ENCODE results near the gene OSBPL2.

Gene OSBPL2

DNA sequence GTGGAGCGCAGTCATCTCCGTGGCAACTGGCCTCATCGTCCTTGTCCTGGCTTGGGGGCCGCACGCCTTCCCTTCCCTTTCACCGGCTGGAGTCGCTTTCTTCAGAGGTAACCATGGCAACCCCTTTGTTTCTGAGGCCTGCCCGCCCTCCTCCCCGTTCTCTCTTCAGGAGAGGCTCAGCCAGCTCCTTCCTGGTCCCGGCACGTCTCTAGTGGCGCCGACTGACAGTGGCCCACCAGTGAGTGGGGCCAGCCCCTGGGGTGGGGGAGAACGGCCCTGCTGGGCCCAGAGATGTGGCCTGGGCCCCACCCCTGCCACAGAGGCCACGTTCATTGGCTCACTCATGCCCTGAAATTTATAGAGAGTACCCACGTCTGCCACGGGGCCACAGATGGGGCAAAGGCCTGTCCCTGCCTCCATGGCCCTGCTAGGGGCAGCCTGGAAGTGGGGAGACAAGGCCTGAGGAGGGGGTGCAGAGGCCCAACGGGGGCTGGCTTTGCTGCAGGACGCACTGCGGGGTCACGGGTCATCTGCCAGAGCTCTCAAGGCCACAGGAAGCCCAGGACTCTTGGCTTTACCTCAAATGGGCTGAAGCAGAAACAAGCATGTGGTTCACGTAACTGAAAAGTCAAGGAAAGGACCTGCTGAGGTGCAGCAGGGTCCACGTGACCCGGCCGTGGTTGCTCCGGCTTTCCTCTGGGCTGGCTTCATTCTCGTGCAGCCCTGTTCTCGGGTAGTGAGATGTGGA, 1.4 kb upstream of the OSBPL2 start:
- DNase-seq, result no peak

DNA sequence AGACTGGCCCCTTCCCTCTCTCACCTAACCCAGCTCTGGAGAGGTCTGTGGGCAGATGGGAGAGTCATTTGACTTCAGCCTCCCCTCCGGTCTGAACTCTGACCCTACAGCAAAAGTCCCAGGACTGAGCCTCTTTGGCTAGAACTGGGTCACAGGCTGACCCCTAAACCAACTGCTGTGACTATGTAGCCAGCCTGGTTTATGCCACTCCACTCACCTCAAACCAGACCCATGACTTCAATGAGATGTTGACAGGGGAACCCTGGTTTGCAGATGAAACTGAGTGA, 864 bp upstream of the OSBPL2 start:
- DNase-seq, result no peak

DNA sequence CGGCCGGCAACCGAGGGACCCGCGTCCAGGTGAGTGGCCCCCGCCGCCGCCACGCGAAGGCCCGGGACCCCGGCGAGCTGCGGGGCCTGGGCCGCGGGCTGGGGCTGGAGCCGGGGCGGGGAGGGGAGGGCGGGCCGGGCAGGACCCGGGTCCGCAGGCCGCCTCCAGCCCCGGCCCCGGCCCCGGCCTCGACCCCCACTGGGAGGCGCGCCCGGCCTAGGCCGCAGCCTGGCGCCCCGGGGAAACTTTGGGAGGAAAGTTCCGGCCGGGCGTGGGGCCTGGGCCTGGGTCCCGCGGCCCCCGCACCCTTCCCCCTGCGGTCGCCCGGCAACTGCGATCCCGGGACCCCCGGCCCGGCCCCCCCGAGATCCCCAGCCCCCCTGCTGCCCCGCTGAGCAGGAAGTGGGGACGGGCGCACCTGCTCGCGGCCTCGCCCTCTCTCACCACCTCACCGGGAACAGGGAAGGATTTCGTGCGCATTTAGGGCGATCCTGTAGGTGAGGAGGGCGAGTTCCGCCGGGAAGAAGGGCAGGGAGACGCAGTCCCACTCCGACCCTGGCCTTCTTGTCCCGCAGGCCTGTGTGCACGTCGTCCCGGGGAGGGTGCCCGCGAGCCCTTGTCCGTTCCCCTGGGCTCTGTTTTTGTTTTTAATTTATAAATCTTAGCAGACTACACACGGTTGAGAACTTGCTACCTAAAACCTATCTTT, 402 bp downstream of the OSBPL2 start:
- DNase-seq, result no peak

DNA sequence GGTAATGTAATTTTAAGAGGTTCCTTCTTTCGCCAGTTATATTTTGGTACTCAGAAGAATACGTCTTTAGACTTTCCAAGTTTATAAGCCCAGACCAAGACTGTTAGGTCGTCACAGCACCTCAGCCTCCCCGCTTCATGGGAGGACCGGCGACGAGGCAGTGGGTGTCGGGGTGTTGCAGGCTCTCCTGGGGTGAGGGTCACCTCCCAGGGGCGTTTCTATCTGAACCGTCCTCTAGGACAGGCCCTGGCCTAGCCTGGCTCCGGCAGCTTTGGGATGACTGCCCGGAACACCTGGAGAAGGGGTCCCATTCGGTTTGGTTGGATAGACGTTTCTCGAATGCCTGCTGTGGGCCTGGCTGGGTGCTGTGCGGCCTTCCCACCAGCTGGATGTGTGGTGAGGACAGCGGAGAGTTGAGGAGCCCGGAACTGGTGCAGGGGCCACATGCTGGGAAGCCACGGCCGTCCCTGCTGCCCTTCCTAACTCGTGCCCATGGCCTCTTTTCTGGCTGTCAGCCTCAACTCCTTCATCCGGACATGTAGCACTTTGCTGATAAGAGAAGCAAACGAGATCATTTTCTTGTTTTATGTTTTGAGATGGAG, 1.1 kb downstream of the OSBPL2 start:
- DNase-seq, result no peak

DNA sequence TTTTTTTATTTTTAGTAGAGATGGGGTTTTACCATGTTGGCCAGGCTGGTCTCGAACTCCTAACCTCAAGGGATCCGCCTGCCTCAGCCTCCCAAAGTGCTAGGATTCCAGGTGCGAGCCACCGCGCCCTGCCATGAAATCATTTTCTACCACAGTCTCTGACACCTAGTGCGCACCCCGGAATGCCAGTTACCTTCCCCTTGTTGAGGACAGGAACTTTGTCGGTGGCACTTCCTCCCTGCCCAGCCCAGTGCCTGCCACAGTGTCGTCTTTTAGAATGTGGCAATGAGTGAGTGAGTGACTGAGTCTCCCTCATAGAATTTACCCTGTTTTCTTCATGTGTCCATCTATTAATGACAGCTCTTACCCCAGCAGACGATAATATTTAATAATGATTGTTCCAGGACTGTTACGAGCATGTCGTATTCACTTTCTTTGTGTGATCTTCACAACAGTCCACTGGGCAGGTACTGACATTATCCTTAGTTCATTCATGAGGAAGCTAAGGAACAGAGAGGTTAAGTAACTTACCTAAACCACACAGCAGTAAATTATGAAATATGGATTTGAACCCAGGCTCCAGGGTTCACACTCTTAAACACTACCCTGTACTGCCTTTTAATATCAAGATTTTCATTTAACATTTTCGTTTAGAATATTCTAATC, 1.8 kb downstream of the OSBPL2 start:
- no peak for DNase-seq

DNA sequence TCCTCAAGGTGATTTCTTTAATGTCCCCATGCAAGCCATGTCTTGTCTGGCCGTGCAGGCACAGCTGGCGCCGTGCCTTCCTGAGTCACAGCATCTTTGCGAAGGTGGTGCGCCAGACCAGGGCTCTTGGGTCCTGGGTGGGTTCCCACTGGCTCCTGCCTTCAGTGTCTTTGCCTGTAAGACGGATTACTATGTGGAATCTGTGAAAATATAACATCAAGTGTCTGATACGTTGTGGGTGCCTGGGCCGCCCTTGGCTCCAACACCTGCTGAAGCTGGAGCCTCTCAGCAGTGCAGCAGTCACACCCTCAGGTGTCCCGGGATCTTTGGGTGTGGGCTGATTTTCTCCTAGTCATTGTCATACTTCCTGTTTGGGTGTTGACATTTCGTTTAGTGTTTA, 3.2 kb downstream of the OSBPL2 start:
- DNase-seq, result no peak

DNA sequence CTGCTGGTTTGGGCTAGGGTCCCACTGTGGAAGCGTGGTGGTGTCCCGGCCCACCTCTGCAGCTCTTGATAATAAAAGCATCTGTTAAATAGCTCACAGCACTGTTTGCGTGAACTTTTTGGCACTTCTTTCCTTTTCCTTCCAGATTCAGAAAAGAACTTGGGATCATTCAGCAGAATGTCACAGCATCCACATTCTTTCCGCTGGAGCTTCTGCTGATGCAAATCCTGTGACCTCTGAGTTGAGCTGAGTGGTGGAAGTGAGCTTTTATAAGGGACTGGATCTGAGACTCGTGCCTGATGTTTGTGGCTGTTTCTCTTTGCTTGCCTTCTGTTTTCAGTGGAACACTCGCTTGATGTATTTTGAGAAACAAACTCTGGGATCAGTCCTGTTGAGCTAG, 3.9 kb downstream of the OSBPL2 start:
- DNase-seq, result no peak

DNA sequence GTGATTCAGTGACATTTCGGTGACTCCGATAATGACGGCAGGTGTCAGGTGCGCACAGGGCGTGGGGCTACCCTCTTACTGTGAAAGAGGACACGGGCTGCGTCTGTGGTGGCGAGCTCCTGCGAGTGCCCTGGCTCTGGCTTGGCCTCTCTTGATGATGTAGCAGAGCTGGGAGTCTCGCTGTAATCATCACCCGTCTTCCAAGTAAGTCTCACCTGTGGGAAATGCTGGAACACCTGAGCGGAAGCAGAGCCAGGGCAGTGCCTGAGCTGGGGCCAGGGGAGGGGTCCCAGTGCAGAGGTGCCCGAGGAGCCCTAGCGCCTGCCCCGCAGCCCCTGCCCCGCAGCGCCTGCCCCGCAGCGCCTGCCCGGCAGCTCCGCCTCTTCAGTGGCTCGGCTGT, 4.8 kb downstream of the OSBPL2 start:
- no peak for DNase-seq

DNA sequence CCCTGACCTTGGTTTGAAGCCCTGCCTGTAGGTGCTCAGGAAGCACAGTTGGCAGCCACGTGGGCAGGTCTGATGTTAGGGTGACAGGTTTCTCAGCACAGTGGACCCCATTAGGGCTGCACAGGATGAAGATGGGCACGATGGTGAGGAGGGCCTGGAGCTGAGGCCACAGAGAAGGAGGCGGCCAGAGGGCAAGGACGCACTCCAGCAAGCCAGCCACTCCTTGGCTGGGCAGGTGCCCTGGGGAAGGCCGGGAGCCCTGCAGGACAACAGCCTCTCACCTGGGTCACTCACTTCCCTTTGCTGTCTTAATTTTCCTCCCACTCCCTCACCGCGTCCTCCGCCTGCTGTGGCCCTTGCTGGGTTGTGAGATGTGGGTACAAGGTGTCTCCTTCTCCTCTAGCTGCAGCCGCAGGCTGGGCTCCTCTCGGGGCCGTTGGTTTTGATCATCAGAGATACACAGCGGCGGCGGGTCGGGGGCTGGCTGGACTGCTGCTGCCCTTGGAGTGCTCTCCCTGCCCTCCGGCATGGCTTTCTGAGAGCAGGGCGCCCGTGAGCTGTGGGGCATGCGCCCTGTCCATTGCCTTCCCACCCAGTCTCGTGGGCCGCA, 5.7 kb downstream of the OSBPL2 start:
- no peak for DNase-seq

DNA sequence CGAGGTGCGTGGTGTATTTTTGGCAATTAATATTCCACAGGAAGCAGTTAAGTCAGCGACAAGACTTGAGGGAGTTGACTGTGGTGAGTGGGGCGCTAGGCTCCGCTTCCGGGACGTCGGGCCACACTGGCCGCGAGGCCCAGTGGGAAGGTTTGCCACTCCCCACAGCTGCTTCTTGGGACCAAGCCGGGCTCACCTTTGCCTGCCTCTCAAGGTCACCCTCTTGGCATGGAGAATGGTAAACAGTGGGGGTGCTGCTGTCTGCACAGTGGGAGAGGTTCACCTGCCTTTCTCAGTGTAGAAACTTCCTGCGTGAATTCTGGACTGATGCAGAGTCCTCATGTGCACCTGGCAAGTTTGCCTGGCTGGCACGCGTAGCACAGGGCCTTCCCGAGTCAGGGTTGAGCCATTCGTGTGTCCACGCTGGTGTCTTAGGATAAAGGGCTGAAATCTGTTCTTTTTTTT, 6.4 kb downstream of the OSBPL2 start:
- no peak for DNase-seq

DNA sequence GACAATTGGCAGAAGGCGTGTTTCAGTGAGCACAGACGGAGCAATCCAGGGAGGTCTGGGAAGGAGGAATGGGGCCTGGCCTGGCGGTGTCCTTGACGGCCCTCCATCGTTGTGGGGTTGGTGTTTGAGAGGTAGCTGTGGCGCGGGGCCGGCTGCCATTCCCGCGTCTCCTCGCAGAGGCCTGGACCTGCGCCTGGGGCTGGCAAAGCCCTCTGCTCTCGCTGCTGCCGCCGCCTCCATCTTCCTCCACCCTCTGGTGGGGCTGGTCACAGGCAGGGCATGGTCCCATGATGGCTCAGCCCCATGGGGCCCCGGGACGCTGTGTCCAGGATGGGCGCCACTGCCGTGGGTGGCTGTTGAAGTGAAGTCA, 7.6 kb downstream of the OSBPL2 start:
- no peak for DNase-seq

DNA sequence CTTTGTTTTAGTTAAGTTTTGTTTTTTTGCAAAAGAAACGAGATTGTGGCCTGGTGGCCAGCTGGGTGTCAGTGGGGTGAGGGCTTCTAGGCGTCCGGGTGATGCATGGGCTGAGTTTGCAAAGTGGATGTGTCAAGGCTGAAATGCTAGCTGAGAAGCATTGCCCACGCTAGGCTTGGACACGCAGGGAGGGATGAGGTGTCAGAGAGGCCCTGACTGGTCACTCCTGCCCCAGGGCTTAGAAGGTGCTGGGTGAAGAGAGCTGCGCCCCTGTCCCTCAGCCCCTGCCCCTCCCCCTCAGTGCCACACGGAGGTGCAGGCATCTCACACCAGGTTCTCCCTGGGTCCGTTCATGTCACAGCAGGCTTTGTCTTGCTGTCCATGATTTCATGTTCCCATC, 8.1 kb downstream of the OSBPL2 start:
- DNase-seq, result no peak

DNA sequence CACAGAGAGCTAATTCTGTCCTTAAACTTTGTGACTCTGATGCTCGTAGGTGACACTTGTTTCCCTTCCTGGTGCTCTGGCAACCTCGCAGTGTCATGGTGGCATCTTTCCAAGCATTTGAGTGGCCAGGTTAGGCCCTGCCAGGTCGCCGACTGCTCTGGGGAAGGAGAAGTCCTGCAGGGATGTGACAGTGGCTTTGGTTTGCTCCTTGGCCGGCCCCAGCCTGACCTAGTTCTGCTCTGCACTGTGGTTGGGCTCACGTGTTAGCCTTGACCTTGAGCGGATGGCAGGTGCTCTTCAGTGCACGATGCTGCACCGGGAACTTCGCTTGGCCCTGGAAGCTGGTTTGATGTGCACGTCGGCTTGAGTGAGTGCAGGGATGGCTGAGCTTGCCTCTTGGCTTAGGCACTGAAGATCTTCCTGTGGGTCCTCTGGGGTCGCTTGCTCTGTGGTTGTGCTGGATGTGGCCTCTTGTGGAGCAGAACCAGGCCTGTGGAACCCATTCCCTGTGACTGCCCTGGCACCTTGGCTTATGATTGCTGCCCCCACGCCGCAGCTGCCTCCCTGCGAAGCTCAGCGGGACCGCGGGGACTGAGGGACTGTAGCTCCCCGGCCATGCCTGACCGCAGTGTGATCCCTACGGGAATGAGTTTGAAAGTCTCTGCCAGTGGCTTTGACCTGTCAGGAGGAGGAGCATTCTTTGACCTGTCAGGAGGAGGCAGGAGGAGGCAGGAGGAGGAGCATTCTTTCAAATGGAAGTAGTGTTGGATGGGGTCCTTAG, 8.7 kb downstream of the OSBPL2 start:
- DNase-seq, result no peak

DNA sequence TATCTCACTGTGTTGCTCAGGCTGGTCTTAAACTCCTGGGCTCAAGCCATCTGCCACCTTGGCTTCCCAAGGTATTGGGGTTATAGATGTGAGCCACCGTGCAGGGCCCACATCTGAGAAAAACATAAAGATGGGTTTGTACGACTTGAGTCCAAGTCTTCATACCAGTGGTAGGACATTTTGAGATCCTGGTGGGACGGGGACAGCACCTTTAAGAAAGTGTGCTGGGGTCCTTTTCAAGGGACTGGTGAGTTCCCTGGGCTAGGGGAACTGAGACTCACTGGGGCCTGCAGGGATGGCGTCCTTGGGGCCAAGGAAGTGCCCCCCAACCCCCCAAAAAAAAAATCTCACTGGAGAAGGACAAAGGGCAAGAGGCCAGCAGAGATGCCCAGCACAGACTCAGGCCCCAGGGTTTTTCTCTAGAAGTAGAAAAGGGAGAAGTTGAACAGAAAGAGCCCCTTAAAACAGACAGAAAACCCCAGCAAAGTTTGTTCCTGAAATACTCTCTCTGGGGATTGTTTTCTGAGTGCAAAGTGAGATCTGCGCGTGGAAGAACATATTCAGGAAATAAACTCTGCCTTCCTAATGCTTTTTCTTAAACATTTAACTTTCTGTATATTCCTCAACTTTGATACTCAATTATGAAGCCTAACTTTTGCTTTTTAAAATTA, 10.7 kb downstream of the OSBPL2 start:
- no peak for DNase-seq

DNA sequence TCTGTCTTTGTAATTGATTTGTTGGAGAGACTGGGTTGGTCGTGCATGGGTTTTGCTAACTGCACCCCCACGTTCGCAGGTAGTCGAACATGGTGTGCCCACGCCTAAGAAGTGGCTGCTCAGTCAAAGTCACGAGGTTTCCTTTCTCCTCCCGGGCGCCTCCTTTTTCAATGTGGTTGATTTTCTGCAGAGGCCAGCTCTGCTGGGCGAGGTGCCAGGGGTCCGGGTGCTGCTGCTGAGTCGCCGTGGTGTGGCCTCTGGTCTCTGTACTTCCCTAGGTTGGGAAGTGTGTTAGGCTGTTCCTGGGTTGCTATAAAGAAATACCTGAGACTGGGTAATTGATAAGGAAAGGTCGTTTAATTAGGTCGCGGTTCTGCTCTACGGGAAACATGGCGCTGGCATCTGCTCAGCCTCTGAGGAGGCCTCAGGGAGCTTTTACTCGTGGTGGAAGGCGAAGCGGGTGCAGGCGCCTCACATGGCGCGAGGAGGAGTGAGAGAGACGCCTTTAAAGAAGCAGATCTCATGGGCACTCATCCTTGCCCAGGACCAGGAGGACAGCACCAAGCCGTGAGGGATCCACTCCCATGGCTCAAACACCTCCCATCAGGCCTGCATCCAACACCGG, 14.1 kb downstream of the OSBPL2 start:
- no peak for DNase-seq

DNA sequence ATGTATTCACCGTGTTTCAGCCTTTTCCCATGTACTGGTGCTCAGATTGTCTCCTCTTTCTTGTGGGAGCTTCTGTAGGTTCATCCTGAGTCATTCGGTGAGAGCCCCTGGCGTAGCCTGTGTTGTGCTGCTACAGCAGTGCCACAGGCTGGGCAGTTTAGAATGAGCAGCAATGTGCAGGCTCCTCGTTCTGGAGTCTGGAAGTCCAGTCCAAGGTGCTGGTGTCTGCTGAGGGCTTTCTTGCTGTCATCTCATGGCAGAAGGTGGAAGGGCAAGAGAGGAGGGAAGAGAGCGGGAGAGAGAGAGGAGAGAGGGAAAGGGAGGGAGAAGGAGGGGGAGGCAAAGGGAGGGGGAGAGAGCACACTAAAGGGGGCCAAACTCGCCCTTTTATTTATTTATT, 15.1 kb downstream of the OSBPL2 start:
- no peak for DNase-seq

DNA sequence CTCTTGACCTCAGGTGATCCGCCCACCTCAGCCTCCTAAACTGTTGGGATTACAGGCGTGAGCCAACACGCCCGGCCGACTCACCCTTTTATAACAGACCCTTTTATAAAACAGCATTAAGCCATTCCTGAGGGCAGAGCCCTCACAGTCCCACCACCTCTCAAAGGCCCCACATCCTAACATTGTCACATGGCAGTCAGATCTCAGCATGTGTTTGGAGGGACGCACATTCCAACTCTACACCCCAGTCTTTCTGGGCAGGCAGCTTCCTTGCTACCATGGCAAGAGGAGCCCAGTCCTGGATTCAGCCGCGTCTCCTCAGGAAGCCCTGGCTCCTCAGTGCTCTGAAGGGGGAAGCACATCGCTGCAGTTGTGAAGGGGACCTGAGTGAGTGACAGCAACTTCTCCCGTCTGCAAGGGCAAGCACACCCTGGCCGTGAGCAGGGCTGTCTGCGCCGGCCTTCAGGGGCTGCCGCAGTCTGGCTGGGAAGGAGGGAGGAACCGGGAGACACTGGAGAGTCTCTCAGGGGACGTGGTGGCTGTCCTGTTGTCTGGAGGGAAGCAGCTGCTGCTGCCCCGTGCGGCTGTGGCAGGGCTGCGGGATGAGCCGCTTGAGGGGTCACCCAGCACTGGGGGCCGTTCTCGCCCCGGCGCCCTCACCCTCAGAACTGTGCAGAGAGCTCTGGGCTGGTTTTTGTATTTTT, 15.9 kb downstream of the OSBPL2 start:
- DNase-seq, result no peak

DNA sequence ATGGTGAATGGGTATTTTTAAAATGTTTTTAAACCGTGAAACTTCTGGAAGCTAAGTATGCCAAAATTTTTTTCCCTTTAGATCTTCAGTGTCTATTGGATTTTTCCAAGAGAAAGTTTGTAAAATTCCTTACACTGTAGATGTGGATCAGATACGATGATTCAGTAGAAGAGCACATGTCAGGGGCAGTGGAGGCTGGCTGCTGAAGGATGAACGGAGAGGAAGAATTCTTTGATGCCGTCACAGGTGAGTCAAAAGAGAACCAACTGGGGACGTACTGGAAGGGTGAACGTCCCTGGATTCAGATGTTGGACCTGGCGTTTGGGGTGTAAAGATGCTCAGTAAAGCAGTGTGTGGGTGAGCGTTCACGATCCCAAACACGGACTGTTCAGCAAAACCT, 17.7 kb downstream of the OSBPL2 start:
- DNase-seq, result no peak

DNA sequence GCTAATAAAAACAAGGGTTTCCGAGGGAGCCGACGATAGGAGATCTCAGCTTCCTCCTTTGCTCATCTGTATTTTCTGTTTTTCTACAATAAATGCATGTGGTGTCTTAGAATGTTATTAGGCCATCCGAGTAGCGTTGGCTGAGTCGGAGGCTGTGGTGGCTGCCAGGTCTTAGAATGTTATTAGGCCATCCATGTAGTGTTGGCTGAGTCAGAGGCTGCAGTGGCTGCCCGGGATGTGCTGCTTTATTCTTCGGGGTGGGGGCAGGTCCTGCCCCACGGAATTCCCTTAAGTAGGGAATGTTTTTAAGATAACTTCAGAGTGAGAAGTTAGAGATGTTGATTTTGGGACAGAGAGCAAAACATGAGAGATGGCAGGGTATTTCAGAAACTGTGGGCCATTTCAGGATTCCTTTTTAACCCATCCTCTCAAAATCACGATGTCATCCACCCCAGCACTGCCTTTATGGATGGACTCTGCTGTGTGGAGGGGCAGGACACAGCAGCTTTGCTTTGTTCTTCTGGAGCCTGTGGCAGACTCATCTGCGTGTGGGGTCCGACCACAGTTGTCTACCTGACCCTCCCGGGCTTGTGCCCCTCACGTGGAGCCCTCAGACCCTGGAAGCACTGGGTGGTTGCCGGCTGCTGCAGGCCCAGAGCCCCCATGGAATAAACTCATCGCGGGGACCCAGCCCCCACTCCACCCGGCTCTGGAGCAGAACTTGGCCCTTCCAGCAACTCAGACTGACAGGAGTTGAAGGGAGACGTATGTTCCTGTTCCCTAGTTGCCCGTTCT, 20.4 kb downstream of the OSBPL2 start:
- no peak for DNase-seq

DNA sequence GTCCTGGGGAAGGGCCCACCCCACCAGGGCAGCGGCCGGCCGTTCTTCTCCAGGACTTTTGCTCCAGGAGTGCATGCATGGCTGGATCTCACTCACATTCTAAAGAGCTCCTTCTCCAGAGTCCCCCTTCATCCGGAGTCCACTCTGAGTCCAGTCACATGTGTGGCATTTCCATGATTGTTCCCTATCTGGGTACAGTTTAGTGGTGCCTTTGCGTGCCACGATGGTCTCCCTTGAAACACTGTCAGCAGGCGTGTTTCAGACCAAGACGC, 20.9 kb downstream of the OSBPL2 start:
- no peak for DNase-seq
